Stimulated activated CD4-positive, alpha-beta T cell treated with anti-CD3 and anti-CD28 coated beads, Interleukin-12 subunit alpha, Interleukin-12 subunit beta, amount 100 ng/mL, for 24 hours (primary cell): ENCODE data around the gene CSGALNACT2.
"Not testable (repeated sequence)": the region's sequence is repeated elsewhere in the genome, so short reads cannot be mapped to it uniquely, and the experiment has no call there.

ENCODE experiments used
- DNase-seq, 2 experiments: peaks; one replicate each; pipeline ENCODE4 v3.0.0-alpha.2; 2020; ENCODE audit warnings: low read depth in 2 of 2

The CSGALNACT2 gene

GRCh38 chr10:43141421-43141820 is 3.2 kb downstream of the CSGALNACT2 start:
- DNase-seq, result no peak

- no peak for DNase-seq
Measured at GRCh38 chr10:43145311-43145710, 7.1 kb downstream of the CSGALNACT2 start.

- DNase-seq, result not testable (repeated sequence)
Measured at GRCh38 chr10:43145936-43146335, 7.7 kb downstream of the CSGALNACT2 start.

GRCh38 chr10:43151371-43151770 is 13.1 kb downstream of the CSGALNACT2 start:
- DNase-seq, result no peak

GRCh38 chr10:43153901-43154300 is 15.7 kb downstream of the CSGALNACT2 start:
- no peak for DNase-seq

GRCh38 chr10:43155221-43155620 is 17.0 kb downstream of the CSGALNACT2 start:
- no peak for DNase-seq

GRCh38 chr10:43155741-43156140 is 17.5 kb downstream of the CSGALNACT2 start:
- DNase-seq, result no peak

GRCh38 chr10:43156590-43157341 is 18.5 kb downstream of the CSGALNACT2 start:
- no peak for DNase-seq

GRCh38 chr10:43158636-43159035 is 20.4 kb downstream of the CSGALNACT2 start:
- DNase-seq, result no peak

- DNase-seq, result peak in 1 of 2 experiments; percentile 8
Measured at GRCh38 chr10:43160046-43160920, 22.0 kb downstream of the CSGALNACT2 start.

- DNase-seq, result no peak
Measured at GRCh38 chr10:43160921-43161255, 22.6 kb downstream of the CSGALNACT2 start.

GRCh38 chr10:43162604-43163003 is 24.4 kb downstream of the CSGALNACT2 start:
- no peak for DNase-seq

GRCh38 chr10:43166207-43166879 is 28.1 kb downstream of the CSGALNACT2 start:
- DNase-seq, result no peak

- DNase-seq, result no peak
Measured at GRCh38 chr10:43166880-43167497, 28.7 kb downstream of the CSGALNACT2 start.

GRCh38 chr10:43167498-43167889 is 29.2 kb downstream of the CSGALNACT2 start:
- no peak for DNase-seq

GRCh38 chr10:43170491-43170890 is 32.2 kb downstream of the CSGALNACT2 start:
- DNase-seq, result no peak

- DNase-seq, result no peak
Measured at GRCh38 chr10:43172645-43173044, 34.4 kb downstream of the CSGALNACT2 start.

GRCh38 chr10:43173120-43173519 is 34.9 kb downstream of the CSGALNACT2 start:
- no peak for DNase-seq

GRCh38 chr10:43174969-43175368 is 36.7 kb downstream of the CSGALNACT2 start:
- DNase-seq, result no peak

GRCh38 chr10:43176271-43176670 is 38.0 kb downstream of the CSGALNACT2 start:
- no peak for DNase-seq

GRCh38 chr10:43177595-43177994 is 39.4 kb downstream of the CSGALNACT2 start:
- DNase-seq, result no peak

- no peak for DNase-seq
Measured at GRCh38 chr10:43181146-43181545, 42.9 kb downstream of the CSGALNACT2 start.
